WTC11 (cell line): ENCODE data around the gene TMEM178B. TPM values are rescaled to one million over a fixed set of nuclear protein-coding genes. Genes with fewer than 3 reads are reported as not detected.

Source experiments
- ATAC-seq: fragments of 200-7000 bp; cut with Tn5 transposase; 2 replicates; pipeline ENCODE4 v1.10.0; 2021; ENCODE audit warnings: mild to moderate bottlenecking, moderate library complexity
- CTCF ChIA-PET: fragments of 300-600 bp; sonication (Branson Sonifier 250); formaldehyde crosslinking; loops from one replicate; lab custom pipeline; 2021; ENCODE audit warnings: antibody characterized with exemption; lab: Charles Lee
- POLR2A ChIA-PET: fragments of 350-600 bp; sonication (Branson Sonifier 250); formaldehyde crosslinking; loops from one replicate; lab custom pipeline; 2021; ENCODE audit warnings: antibody characterized with exemption; lab: Charles Lee
- DNase-seq: peaks from one replicate; pipeline ENCODE4 v3.0.0; 2021; ENCODE audit warnings: low spot score
- H3K27ac Mint-ChIP-seq: 2 replicates; pipeline ENCODE4 v1.8.0; 2021; ENCODE audit warnings: mixed read lengths
- H3K27me3 Mint-ChIP-seq: 2 replicates; pipeline ENCODE4 v1.8.0; 2021; ENCODE audit warnings: low read depth, mild to moderate bottlenecking, moderate library complexity, mixed read lengths
- H3K36me3 Mint-ChIP-seq: 2 replicates; pipeline ENCODE4 v1.8.0; 2021; ENCODE audit warnings: mixed read lengths
- H3K4me1 Mint-ChIP-seq: 2 replicates; pipeline ENCODE4 v1.8.0; 2022; ENCODE audit warnings: mixed read lengths
- H3K4me3 Mint-ChIP-seq: 2 replicates; pipeline ENCODE4 v1.8.0; 2021; ENCODE audit warnings: mild to moderate bottlenecking, moderate library complexity, mixed read lengths
- H3K9me3 Mint-ChIP-seq: 2 replicates; pipeline ENCODE4 v1.8.0; 2021; ENCODE audit warnings: mixed read lengths
- AFF4 ChIP-seq: sonication (generic); formaldehyde crosslinking; IDR thresholded peaks from 2 replicates; pipeline ENCODE4 v1.8.1; 2023; ENCODE audit warnings: mild to moderate bottlenecking, missing genetic modification reagents, borderline replicate concordance
- CREM ChIP-seq: sonication (generic); formaldehyde crosslinking; IDR thresholded peaks from 2 replicates; pipeline ENCODE4 v1.8.1; 2022; ENCODE audit warnings: mild to moderate bottlenecking, missing genetic modification reagents, moderate library complexity
- E2F5 ChIP-seq: sonication (generic); formaldehyde crosslinking; IDR thresholded peaks from 2 replicates; pipeline ENCODE4 v1.8.1; 2022; ENCODE audit warnings: mild to moderate bottlenecking, moderate library complexity, missing genetic modification reagents
- ERG ChIP-seq: fragments of 250-450 bp; sonication (Bioruptor Pico); IDR thresholded peaks from 2 replicates; pipeline ENCODE4 v1.8.0; 2021; ENCODE audit warnings: mild to moderate bottlenecking
- ESRRA ChIP-seq: sonication (generic); formaldehyde crosslinking; IDR thresholded peaks from 2 replicates; pipeline ENCODE4 v1.8.1; 2022; ENCODE audit warnings: mild to moderate bottlenecking, missing genetic modification reagents, borderline replicate concordance
- FOXP4 ChIP-seq: sonication (generic); formaldehyde crosslinking; IDR thresholded peaks from 2 replicates; pipeline ENCODE4 v1.8.0; 2022; ENCODE audit warnings: mild to moderate bottlenecking, missing genetic modification reagents
- IRF2 ChIP-seq: sonication (generic); formaldehyde crosslinking; IDR thresholded peaks from 2 replicates; pipeline ENCODE4 v1.8.0; 2022; ENCODE audit warnings: low read depth, missing genetic modification reagents, borderline replicate concordance
- NFATC4 ChIP-seq: fragments of 250-450 bp; sonication (Bioruptor Pico); IDR thresholded peaks from 2 replicates; pipeline ENCODE4 v1.9.0; 2021; ENCODE audit warnings: mild to moderate bottlenecking
- NFYB ChIP-seq: sonication (generic); formaldehyde crosslinking; conservative IDR thresholded peaks from 2 replicates; pipeline ENCODE4 v1.8.0; 2022; ENCODE audit warnings: low read depth, missing genetic modification reagents
- NR2C2 ChIP-seq: sonication (generic); formaldehyde crosslinking; IDR thresholded peaks from 2 replicates; pipeline ENCODE4 v1.8.0; 2022; ENCODE audit warnings: mild to moderate bottlenecking, missing genetic modification reagents
- SP1 ChIP-seq: sonication (generic); formaldehyde crosslinking; conservative IDR thresholded peaks from 2 replicates; pipeline ENCODE4 v1.8.1; 2022; ENCODE audit warnings: missing genetic modification reagents
- USF1 ChIP-seq: sonication (generic); formaldehyde crosslinking; IDR thresholded peaks from 2 replicates; pipeline ENCODE4 v1.8.0; 2022; ENCODE audit warnings: mild to moderate bottlenecking, missing genetic modification reagents
- USF2 ChIP-seq: sonication (generic); formaldehyde crosslinking; IDR thresholded peaks from 2 replicates; pipeline ENCODE4 v1.8.1; 2023; ENCODE audit warnings: mild to moderate bottlenecking, missing genetic modification reagents, moderate library complexity
- ZNF138 ChIP-seq: sonication (generic); formaldehyde crosslinking; conservative IDR thresholded peaks from 2 replicates; pipeline ENCODE4 v1.8.1; 2022; ENCODE audit warnings: mild to moderate bottlenecking, moderate library complexity, missing genetic modification reagents
- ZNF219 ChIP-seq: sonication (generic); formaldehyde crosslinking; IDR thresholded peaks from 2 replicates; pipeline ENCODE4 v1.8.0; 2023; ENCODE audit warnings: missing genetic modification reagents, mild to moderate bottlenecking, borderline replicate concordance
- ZNF281 ChIP-seq: sonication (generic); formaldehyde crosslinking; IDR thresholded peaks from 2 replicates; pipeline ENCODE4 v1.8.0; 2023; ENCODE audit warnings: mild to moderate bottlenecking, missing genetic modification reagents
- total RNA-seq: library from RNA; stranded (reverse); gene quantifications from 3 replicates; pipeline ENCODE4 v1.2.3, GENCODE V29; 2021

TMEM178B gene
- total RNA-seq, 1 experiment from 2014 or later, result 20.4 TPM

GRCh38 chr7:141452911-141453310 lies 379.0 kb downstream of the TMEM178B start (continued):
- TF ChIP-seq ERG (CRISPR knock-in tag) (no peak), E2F5 (no peak), NFATC4 (no peak), ESRRA (CRISPR knock-in tag) (no peak), CREM (no peak), ZNF281 (no peak), SP1 (CRISPR knock-in tag) (no peak), FOXP4 (CRISPR knock-in tag) (no peak), ZNF138 (no peak), IRF2 (CRISPR knock-in tag) (no peak)

- no peak for ATAC-seq
- ChIA-PET CTCF (no interaction called here), POLR2A (no interaction called here)
- DNase-seq, result no peak
- Mint-ChIP-seq H3K27ac (0 out of 2 replicates have a peak overlapping the region, but pooled peaks have one; percentile 14), H3K4me1 (no peaks in the 10 kb centered on the region), H3K36me3 (no peaks in the 10 kb centered on the region), H3K9me3 (no peaks in the 10 kb centered on the region), H3K4me3 (no peak overlapping the region), H3K27me3 (no peaks in the 10 kb centered on the region)
- TF ChIP-seq NFYB (CRISPR knock-in tag), result no peak
These were observed 380.5 kb downstream of the TMEM178B start for GRCh38 chr7:141454338-141454737.

- DNase-seq (no peak), ATAC-seq (no peak)
- POLR2A ChIA-PET, result no interaction called here
- H3K27ac Mint-ChIP-seq, result no peak overlapping the region
- H3K27me3 Mint-ChIP-seq, result no peaks in the 10 kb centered on the region
- H3K36me3 Mint-ChIP-seq, result no peaks in the 10 kb centered on the region
- no peaks in the 10 kb centered on the region for H3K9me3 Mint-ChIP-seq
- CTCF ChIA-PET, result interaction anchor here (0.8 kb wide), 1 partner anchor 35 kb away, joined by 3 read pairs; no protein-coding TSS in a partner anchor
- peaks cover 6% of the 10 kb centered on the region for H3K4me1 Mint-ChIP-seq
- no peak overlapping the region for H3K4me3 Mint-ChIP-seq
- TF ChIP-seq USF2 (CRISPR knock-in tag) (no peak), ZNF281 (no peak), AFF4 (no peak), ZNF138 (no peak), ZNF219 (CRISPR knock-in tag) (no peak), NR2C2 (CRISPR knock-in tag) (no peak), E2F5 (no peak), NFYB (CRISPR knock-in tag) (no peak), USF1 (CRISPR knock-in tag) (no peak)
These were observed 381.9 kb downstream of the TMEM178B start for GRCh38 chr7:141455723-141456122.
